ENCODE results near the gene MAP3K10. TPM values are rescaled to one million over a fixed set of nuclear protein-coding genes. Genes with fewer than 3 reads are reported as not detected.

Gene MAP3K10
- total and polyA plus RNA-seq, 2 of the 13 experiments (the other 11 are each of a cell fraction or from before 2014, with no cell fraction given), result 3.4 to 5.0 TPM

DNA sequence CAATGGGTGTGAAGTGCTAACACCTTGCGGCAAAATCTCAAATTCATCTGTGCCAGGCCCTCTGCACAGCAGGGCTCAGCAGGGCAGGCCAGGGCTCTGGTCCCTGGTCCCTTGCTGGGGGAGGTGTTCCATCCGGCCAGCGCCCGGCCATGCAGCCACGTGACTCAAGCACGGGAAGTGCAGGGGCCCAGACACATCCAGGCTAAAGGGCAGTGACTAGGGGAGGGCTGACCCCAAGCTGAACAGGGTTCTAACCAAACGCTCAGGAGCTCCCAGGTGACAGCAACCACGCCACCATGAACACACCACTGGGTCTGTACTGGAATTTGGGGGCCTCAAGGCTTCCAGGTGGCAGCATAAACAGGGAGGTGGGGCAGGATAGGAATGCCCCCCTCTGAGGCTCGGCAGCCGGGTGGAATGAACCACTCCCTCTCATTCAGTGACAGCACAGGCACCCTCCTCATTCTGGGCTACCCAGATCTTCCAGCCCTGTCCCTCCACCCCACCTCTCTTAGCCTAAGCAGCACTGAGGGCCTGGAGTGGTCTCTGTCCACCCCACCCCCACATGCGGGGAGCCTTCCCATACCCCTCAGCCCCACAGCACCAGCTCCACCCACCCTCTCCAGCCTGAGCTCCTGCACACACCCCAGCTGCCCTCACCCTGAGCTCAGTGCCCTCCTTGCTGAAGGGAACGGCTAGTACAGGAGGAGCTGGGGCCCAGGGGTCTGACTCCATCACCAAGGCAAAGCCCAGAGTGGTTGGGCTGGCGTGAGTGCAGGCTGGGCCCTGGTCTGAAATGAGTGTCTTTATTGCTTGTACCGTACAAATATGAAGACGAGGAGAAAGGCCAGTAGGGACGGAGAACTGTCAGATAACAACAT, 40.6 kb downstream of the MAP3K10 start (continued):
- TF ChIP-seq SMYD3 (CRISPR knock-in tag; IDR thresholded peaks at IDR 0.05), result no peak; the same call in 1 of the 2 replicates
- TF ChIP-seq TBL1XR1 (IDR thresholded peaks at IDR 0.05; ENCODE audit: borderline replicate concordance, low read length, partially characterized antibody), result no peak
- peak; percentile 41; the same call in 1 of the 2 replicates for TF ChIP-seq ZNF777 (CRISPR knock-in tag; IDR thresholded peaks at IDR 0.05)
- peak; percentile 74; the same call in 1 of the 2 replicates for TF ChIP-seq SIN3A (IDR thresholded peaks at IDR 0.05; ENCODE audit: borderline replicate concordance, low read depth, low read length)
- TF ChIP-seq DMAP1 (CRISPR knock-in tag; IDR thresholded peaks at IDR 0.05), result peak; percentile 86
- no peak for TF ChIP-seq SMARCC2 (IDR thresholded peaks at IDR 0.05)
- no peak for TF ChIP-seq GTF2F1 (IDR thresholded peaks at IDR 0.05; ENCODE audit: low read length)
- TF ChIP-seq ZNF674 (CRISPR knock-in tag; IDR thresholded peaks at IDR 0.05; ENCODE audit: low read depth), result no peak
- no peak for TF ChIP-seq ZMYM2 (CRISPR knock-in tag; IDR thresholded peaks at IDR 0.05)
- TF ChIP-seq, protein P1, sequence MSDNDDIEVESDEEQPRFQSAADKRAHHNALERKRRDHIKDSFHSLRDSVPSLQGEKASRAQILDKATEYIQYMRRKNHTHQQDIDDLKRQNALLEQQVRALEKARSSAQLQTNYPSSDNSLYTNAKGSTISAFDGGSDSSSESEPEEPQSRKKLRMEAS (IDR thresholded peaks at IDR 0.05), result peak; percentile 96
- TF ChIP-seq PHB2 (IDR thresholded peaks at IDR 0.05; ENCODE audit: partially characterized antibody), result no peak
- 0 out of 2 replicates have a peak, but pooled peaks have one; percentile 63 for TF ChIP-seq ZNF343 (CRISPR knock-in tag; IDR thresholded peaks at IDR 0.05)
- TF ChIP-seq, protein P2, sequence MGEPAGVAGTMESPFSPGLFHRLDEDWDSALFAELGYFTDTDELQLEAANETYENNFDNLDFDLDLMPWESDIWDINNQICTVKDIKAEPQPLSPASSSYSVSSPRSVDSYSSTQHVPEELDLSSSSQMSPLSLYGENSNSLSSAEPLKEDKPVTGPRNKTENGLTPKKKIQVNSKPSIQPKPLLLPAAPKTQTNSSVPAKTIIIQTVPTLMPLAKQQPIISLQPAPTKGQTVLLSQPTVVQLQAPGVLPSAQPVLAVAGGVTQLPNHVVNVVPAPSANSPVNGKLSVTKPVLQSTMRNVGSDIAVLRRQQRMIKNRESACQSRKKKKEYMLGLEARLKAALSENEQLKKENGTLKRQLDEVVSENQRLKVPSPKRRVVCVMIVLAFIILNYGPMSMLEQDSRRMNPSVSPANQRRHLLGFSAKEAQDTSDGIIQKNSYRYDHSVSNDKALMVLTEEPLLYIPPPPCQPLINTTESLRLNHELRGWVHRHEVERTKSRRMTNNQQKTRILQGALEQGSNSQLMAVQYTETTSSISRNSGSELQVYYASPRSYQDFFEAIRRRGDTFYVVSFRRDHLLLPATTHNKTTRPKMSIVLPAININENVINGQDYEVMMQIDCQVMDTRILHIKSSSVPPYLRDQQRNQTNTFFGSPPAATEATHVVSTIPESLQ (CRISPR knock-in tag; conservative IDR thresholded peaks at IDR 0.05), result no peak
- no peak for TF ChIP-seq ISX (CRISPR knock-in tag; conservative IDR thresholded peaks at IDR 0.05)
- TF ChIP-seq MED8 (CRISPR knock-in tag; IDR thresholded peaks at IDR 0.05; ENCODE audit: insufficient replicate concordance), result peak; percentile 63
- no peak for TF ChIP-seq GMEB2 (CRISPR knock-in tag; IDR thresholded peaks at IDR 0.05; ENCODE audit: low read depth)
- no peak for TF ChIP-seq ZNF576 (CRISPR knock-in tag; IDR thresholded peaks at IDR 0.05)
- no peak; the same call in 1 of the 2 replicates for TF ChIP-seq BCL3 (CRISPR knock-in tag; IDR thresholded peaks at IDR 0.05)
- TF ChIP-seq TCF7 (IDR thresholded peaks at IDR 0.05; ENCODE audit: low read depth), result no peak
- peak; percentile 72; the same call in 1 of the 2 replicates for TF ChIP-seq HMGXB3 (CRISPR knock-in tag; IDR thresholded peaks at IDR 0.05; ENCODE audit: borderline replicate concordance)

Measured in HepG2 (cell line).